Measurements from ENCODE around the gene CPNE5. TPM values are rescaled to one million over a fixed set of nuclear protein-coding genes. Genes with fewer than 3 reads are reported as not detected.

The CPNE5 gene
- total and polyA plus RNA-seq, 9 of the 15 experiments (the other 6 are each of a cell fraction or from before 2014, with no cell fraction given): 0.14 to 1.0 (median 0.46) TPM; not detected in 2

GRCh38 chr6:36852481-36853147, 13.4 kb upstream of the CPNE5 start (continued):
- TF ChIP-seq ZNF318 (IDR thresholded peaks at IDR 0.05; ENCODE audit: borderline replicate concordance in 1 of 2, low read depth in 1 of 2): no peak
